ACC112 (cell line): Measurements from ENCODE around the gene ITPR2.
"Not testable (repeated sequence)": the region's sequence is repeated elsewhere in the genome, so short reads cannot be mapped to it uniquely, and the experiment has no call there.

ENCODE experiments used
- H2AFZ ChIP-seq: fragments of 200-600 bp; sonication (generic); one replicate; pipeline ENCODE4 v1.6.0; 2017; ENCODE audit warnings: antibody characterized with exemption, low read length; ENCODE audit not compliant: unreplicated experiment
- H3K27ac ChIP-seq: fragments of 200-600 bp; sonication (generic); 2 replicates; pipeline ENCODE4 v1.5.1; 2014; ENCODE audit warnings: low read depth, mild to moderate bottlenecking, antibody characterized with exemption, low read length, moderate library complexity
- H3K27me3 ChIP-seq: fragments of 200-600 bp; sonication (generic); 2 replicates; pipeline ENCODE4 v1.6.1; 2014; ENCODE audit warnings: mild to moderate bottlenecking, antibody characterized with exemption, low read length, moderate library complexity, mixed read lengths; ENCODE audit not compliant: insufficient read depth
- H3K36me3 ChIP-seq: fragments of 200-600 bp; sonication (generic); 2 replicates; pipeline ENCODE4 v1.6.1; 2016; ENCODE audit warnings: mild to moderate bottlenecking, antibody characterized with exemption, low read length, moderate library complexity, mixed read lengths; ENCODE audit not compliant: insufficient read depth
- H3K4me1 ChIP-seq: fragments of 200-600 bp; sonication (generic); one replicate; pipeline ENCODE4 v1.6.1; 2016; ENCODE audit warnings: low read length, mixed read lengths; ENCODE audit not compliant: insufficient read depth, unreplicated experiment, control insufficient read depth
- H3K4me3 ChIP-seq: fragments of 200-600 bp; sonication (generic); 2 replicates; pipeline ENCODE4 v1.5.1; 2014; ENCODE audit warnings: mild to moderate bottlenecking, low read depth, low read length
- H3K79me2 ChIP-seq: fragments of 200-600 bp; sonication (generic); one replicate; pipeline ENCODE4 v1.6.0; 2016; ENCODE audit warnings: low read length; ENCODE audit not compliant: control insufficient read depth, unreplicated experiment, insufficient read depth

The ITPR2 gene

GRCh38 chr12:26523708-26524150 is 309.3 kb downstream of the ITPR2 start:
- Histone ChIP-seq H3K4me1 (peaks cover 5% of the 10 kb centered on the region), H3K27ac (peak overlapping the region; percentile 9; the same call in 1 of the 2 replicates), H2AFZ (no peak overlapping the region), H3K36me3 (0 out of 2 replicates have a peak, but pooled peaks cover 8% of the 10 kb centered on the region), H3K4me3 (no peak overlapping the region), H3K27me3 (no peaks in the 10 kb centered on the region), H3K79me2 (no peaks in the 10 kb centered on the region)

DNA sequence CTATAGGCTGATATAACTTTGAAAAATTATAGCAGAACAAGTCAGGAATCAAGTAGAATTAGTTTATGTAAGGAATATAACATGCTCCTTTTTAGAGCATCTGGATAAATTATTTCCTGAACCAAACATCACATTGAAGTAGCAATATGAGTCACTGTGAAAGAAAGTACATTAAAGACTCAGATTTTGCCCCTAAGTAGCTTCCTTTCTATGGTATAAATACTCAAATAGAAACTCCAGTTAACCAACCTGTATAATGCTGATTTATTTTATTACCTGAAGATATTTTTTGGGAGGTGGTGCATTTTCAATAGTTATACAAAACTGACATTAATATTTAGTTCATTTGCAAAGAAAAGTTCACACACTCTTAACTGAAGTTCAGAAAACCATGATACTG is 312.1 kb downstream of the ITPR2 start:
- Histone ChIP-seq H2AFZ (no peak overlapping the region), H3K4me1 (peaks cover 5% of the 10 kb centered on the region), H3K36me3 (0 out of 2 replicates have a peak, but pooled peaks cover 4% of the 10 kb centered on the region), H3K4me3 (no peak overlapping the region), H3K79me2 (no peaks in the 10 kb centered on the region), H3K27me3 (no peaks in the 10 kb centered on the region), H3K27ac (no peak overlapping the region)

GRCh38 chr12:26520109-26520508 is 312.9 kb downstream of the ITPR2 start:
- no peak overlapping the region for H3K27ac ChIP-seq
- H3K4me1 ChIP-seq: peaks cover 5% of the 10 kb centered on the region
- no peaks in the 10 kb centered on the region for H3K79me2 ChIP-seq
- no peak overlapping the region for H2AFZ ChIP-seq
- no peaks in the 10 kb centered on the region for H3K27me3 ChIP-seq
- H3K4me3 ChIP-seq: no peak overlapping the region
- H3K36me3 ChIP-seq: no peaks in the 10 kb centered on the region

DNA sequence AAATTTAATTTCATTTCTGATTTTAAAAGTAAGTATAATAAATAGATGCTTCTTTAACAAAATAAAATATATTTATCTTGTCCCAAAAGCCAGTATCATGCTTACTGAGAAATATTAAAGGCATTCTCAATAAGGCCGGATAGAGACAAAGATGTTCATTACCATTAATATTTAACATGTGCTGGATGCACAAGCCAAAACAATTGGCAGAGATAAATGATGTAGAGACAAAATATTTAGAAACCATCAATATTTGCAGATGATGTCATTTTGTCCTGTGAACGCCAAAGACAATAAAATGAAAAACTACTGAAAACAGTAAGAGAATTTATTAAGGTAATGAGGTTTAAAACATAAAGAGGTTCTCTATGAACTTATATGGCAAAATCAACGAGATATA is 313.5 kb downstream of the ITPR2 start:
- Histone ChIP-seq H2AFZ (no peak overlapping the region), H3K4me3 (no peak overlapping the region), H3K4me1 (peaks cover 5% of the 10 kb centered on the region)

GRCh38 chr12:26517320-26517719 is 315.7 kb downstream of the ITPR2 start:
- not testable (repeated sequence) for H2AFZ ChIP-seq, H3K27me3 ChIP-seq, H3K36me3 ChIP-seq, H3K79me2 ChIP-seq, H3K4me1 ChIP-seq, H3K27ac ChIP-seq, H3K4me3 ChIP-seq

More for the DNA sequence above, 313.5 kb downstream of the ITPR2 start:
- H3K27ac ChIP-seq: no peak overlapping the region
- H3K27me3 ChIP-seq: no peaks in the 10 kb centered on the region
- no peaks in the 10 kb centered on the region for H3K79me2 ChIP-seq
- no peaks in the 10 kb centered on the region for H3K36me3 ChIP-seq

DNA sequence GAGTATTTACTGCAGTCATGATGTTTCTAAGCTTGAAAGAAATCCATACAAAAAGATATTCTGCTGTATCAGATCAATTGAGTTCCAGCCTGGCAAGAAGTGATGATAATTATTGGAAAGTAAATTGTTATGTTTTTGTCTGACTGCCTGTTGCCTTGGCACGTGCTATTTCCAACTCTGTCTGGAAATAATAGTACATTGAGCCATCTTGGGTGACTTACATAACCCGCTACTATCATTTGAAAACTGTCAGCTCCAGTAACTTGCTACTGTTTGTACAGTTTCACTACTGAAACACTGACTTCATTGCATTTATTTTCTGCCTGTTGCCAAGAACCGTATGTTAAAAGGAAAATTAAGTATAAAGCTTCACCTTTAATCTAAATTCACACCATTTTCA is 318.6 kb downstream of the ITPR2 start:
- Histone ChIP-seq H3K27me3 (no peaks in the 10 kb centered on the region), H3K4me1 (no peaks in the 10 kb centered on the region), H2AFZ (no peak overlapping the region), H3K36me3 (no peaks in the 10 kb centered on the region), H3K27ac (no peak overlapping the region), H3K4me3 (no peak overlapping the region), H3K79me2 (no peaks in the 10 kb centered on the region)

GRCh38 chr12:26513363-26514043 is 319.5 kb downstream of the ITPR2 start:
- H3K4me3 ChIP-seq: no peak overlapping the region
- H2AFZ ChIP-seq: no peak overlapping the region
- H3K36me3 ChIP-seq: no peaks in the 10 kb centered on the region
- H3K27ac ChIP-seq: no peak overlapping the region
- no peaks in the 10 kb centered on the region for H3K27me3 ChIP-seq
- H3K4me1 ChIP-seq: no peaks in the 10 kb centered on the region
- H3K79me2 ChIP-seq: no peaks in the 10 kb centered on the region

- Histone ChIP-seq H3K27me3 (no peaks in the 10 kb centered on the region), H3K4me3 (no peak overlapping the region), H2AFZ (no peak overlapping the region), H3K4me1 (no peaks in the 10 kb centered on the region), H3K36me3 (no peaks in the 10 kb centered on the region), H3K27ac (no peak overlapping the region), H3K79me2 (no peaks in the 10 kb centered on the region)
Observed at GRCh38 chr12:26512213-26512612, 320.8 kb downstream of the ITPR2 start.

DNA sequence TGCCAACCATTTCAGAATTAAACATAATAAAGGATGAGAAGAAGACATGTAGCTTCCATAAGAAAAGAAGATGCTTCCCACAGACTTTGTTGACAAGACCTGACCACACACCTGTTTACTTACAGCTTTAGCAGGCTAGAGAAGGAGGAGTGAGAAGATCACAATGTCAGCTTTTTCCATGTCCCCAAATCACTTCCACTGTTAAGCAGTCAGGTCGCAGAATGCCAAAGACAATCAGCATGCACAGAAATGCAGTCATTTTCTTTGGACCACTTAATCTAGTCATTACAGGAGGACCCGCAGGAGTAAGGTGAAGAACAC is 322.7 kb downstream of the ITPR2 start:
- Histone ChIP-seq H3K4me3 (no peak overlapping the region), H2AFZ (no peak overlapping the region), H3K36me3 (no peaks in the 10 kb centered on the region), H3K27me3 (no peaks in the 10 kb centered on the region), H3K4me1 (no peaks in the 10 kb centered on the region), H3K79me2 (no peaks in the 10 kb centered on the region), H3K27ac (no peak overlapping the region)

DNA sequence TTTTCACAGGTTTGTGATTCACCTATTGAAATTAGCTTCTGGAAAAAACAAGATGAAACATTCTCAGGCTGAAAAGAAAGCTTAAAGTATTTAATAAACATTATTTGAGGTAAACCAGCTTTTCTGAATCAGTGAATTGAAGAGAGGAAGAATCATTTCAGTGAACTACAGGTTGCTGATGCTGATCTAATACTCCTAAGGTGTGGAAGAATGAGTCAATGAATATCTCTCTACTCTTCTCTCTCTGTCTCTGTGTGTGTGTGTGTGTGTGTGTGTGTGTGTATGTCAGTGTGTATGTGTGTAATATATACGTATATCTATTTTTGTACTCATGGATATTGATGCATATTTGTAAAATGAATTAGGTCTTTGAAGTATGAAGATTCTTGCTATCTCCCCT is 325.4 kb downstream of the ITPR2 start:
- Histone ChIP-seq H2AFZ (no peak overlapping the region), H3K4me1 (no peaks in the 10 kb centered on the region), H3K36me3 (no peaks in the 10 kb centered on the region), H3K79me2 (no peaks in the 10 kb centered on the region), H3K4me3 (no peak overlapping the region), H3K27ac (no peak overlapping the region), H3K27me3 (no peaks in the 10 kb centered on the region)

- no peaks in the 10 kb centered on the region for H3K36me3 ChIP-seq
- no peak overlapping the region for H3K27ac ChIP-seq
- no peaks in the 10 kb centered on the region for H3K27me3 ChIP-seq
- H2AFZ ChIP-seq: no peak overlapping the region
- no peaks in the 10 kb centered on the region for H3K4me1 ChIP-seq
- H3K4me3 ChIP-seq: no peak overlapping the region
- H3K79me2 ChIP-seq: no peaks in the 10 kb centered on the region
Observed at GRCh38 chr12:26499979-26500640, 332.9 kb downstream of the ITPR2 start.
